Uterus (tissue), 4 donors: ENCODE results near the gene EFHC1. TPM values are rescaled to one million over a fixed set of nuclear protein-coding genes. Genes with fewer than 3 reads are reported as not detected.

Experiments used
- DNase-seq, 2 donors: peaks; one replicate each; pipeline ENCODE4 v3.0.0-alpha.2; 2019 to 2020
- H3K27ac ChIP-seq, 2 donors: fragments of 200-600 bp; sonication (generic); 1 replicate in 1 of 2; 2 replicates in 1 of 2; pipeline ENCODE4 v1.5.1; 2016 to 2018
- H3K27me3 ChIP-seq, 2 donors: fragments of 200-600 bp; sonication (generic); one replicate each; pipeline ENCODE4 v1.5.1; 2018 to 2019; ENCODE audit warnings: control low read depth in 1 of 2
- H3K36me3 ChIP-seq, 2 donors: fragments of 200-600 bp; sonication (generic); one replicate each; pipeline ENCODE4 v1.5.1; 2019; ENCODE audit warnings: control low read depth in 1 of 2
- H3K4me1 ChIP-seq, 2 donors: fragments of 200-600 bp; sonication (generic); one replicate each; pipeline ENCODE4 v1.5.1; 2018 to 2019; ENCODE audit warnings: control low read depth in 1 of 2
- H3K4me3 ChIP-seq, 2 donors: fragments of 200-600 bp; sonication (generic); 1 replicate in 1 of 2; 2 replicates in 1 of 2; pipeline ENCODE4 v1.5.1; 2018 to 2019; ENCODE audit warnings: mild to moderate bottlenecking in 1 of 2
- H3K9me3 ChIP-seq, 2 donors: fragments of 200-600 bp; sonication (generic); one replicate each; pipeline ENCODE4 v1.5.1; 2019; ENCODE audit warnings: control low read depth in 1 of 2
- POLR2A ChIP-seq, 2 donors: fragments of 450-650 bp; IDR thresholded peaks; one replicate each; pipeline ENCODE4 v1.6.1; 2016; ENCODE audit warnings: antibody characterized with exemption in 2 of 2, mild to moderate bottlenecking in 1 of 2, moderate library complexity in 1 of 2
- intact Hi-C: fragments of 100-400 bp; cut with DNase I; formaldehyde crosslinking; loops from one replicate; pipeline ENCODE4 v1.15.1; 2023; ENCODE audit warnings: low total_unique reads
- total RNA-seq, 4 donors: library from RNA; depleted of rRNA in 3 of 4; stranded (reverse); fragments of >200 nt in 3 of 4; gene quantifications; one replicate each; pipeline versions ENCODE4 v1.1.0 to v1.2.4, GENCODE V29; 2014 to 2023
- TF ChIP-seq, protein P1 (sequence below), 4 experiments: fragments of 200-600 bp in 2 of 4; fragments of 450-650 bp in 2 of 4; sonication (generic) in 2 of 4; IDR thresholded peaks; one replicate each; pipeline ENCODE4 v1.5.1; 2016 to 2019; ENCODE audit warnings: antibody characterized with exemption in 4 of 4, mild to moderate bottlenecking in 2 of 4, moderate library complexity in 1 of 4
- donor health status: DM: yes; HTN: yes; CAD: no.

EFHC1 gene
- total RNA-seq, 4 donors from 2014 or later = 15.6 to 63.0 (median 29.5) TPM

DNA sequence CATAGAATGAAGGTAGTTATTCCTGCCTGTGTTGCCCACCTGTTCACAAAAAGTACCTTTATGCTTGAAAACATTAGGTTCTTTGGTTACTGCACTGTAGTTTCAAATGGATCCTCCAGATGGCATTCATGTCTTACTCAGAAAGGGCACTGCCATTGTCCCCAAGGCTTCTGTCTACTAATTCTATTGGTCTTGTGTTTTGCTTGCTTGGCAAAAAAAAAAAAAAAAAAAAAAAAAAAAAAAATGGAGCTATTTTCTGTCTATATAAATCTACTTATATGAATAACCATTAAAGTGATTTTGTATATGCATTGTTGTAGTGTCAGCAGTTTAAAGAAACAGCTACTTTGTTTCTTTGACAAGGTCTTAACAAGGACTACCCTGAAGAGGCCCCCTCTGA, 12.7 kb upstream of the EFHC1 start:
- Histone ChIP-seq H3K27me3 (no peaks in the 10 kb centered on the region), H3K9me3 (no peaks in the 10 kb centered on the region), H3K27ac (no peak overlapping the region), H3K4me1 (no peaks in the 10 kb centered on the region), H3K4me3 (no peak overlapping the region), H3K36me3 (no peaks in the 10 kb centered on the region)
- no peak for TF ChIP-seq POLR2A (IDR thresholded peaks at IDR 0.05)
- TF ChIP-seq, protein P1, sequence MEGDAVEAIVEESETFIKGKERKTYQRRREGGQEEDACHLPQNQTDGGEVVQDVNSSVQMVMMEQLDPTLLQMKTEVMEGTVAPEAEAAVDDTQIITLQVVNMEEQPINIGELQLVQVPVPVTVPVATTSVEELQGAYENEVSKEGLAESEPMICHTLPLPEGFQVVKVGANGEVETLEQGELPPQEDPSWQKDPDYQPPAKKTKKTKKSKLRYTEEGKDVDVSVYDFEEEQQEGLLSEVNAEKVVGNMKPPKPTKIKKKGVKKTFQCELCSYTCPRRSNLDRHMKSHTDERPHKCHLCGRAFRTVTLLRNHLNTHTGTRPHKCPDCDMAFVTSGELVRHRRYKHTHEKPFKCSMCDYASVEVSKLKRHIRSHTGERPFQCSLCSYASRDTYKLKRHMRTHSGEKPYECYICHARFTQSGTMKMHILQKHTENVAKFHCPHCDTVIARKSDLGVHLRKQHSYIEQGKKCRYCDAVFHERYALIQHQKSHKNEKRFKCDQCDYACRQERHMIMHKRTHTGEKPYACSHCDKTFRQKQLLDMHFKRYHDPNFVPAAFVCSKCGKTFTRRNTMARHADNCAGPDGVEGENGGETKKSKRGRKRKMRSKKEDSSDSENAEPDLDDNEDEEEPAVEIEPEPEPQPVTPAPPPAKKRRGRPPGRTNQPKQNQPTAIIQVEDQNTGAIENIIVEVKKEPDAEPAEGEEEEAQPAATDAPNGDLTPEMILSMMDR (IDR thresholded peaks at IDR 0.05) = peak in 1 of 4 experiments; percentile 27
- intact Hi-C loops = no loop called here
- no peak for DNase-seq

DNA sequence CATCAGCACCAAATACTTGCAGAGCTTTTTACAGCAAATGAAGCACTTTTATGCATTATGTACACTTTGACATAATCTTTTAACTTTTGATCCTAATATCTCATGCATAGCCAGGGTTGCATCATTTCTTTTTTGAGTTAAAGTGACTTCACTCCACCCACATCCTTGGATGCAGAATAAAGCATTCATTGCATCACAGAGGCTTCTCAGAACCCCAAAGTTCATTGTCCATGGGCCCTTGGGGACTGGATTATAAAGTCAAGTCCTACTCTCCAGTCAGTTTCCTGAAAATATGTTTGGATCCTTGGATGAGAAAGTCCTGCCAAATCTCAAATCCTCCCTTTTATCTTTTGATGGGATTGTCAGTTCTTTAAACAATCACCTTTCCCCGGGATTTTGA, 10.6 kb upstream of the EFHC1 start:
- no peak overlapping the region for H3K4me3 ChIP-seq
- TF ChIP-seq, protein P1 (IDR thresholded peaks at IDR 0.05) = no peak
- no peak for TF ChIP-seq POLR2A (IDR thresholded peaks at IDR 0.05)
- no peaks in the 10 kb centered on the region for H3K36me3 ChIP-seq
- intact Hi-C loops = no loop called here
- H3K4me1 ChIP-seq = no peaks in the 10 kb centered on the region
- no peak for DNase-seq
- no peaks in the 10 kb centered on the region for H3K27me3 ChIP-seq
- no peak overlapping the region for H3K27ac ChIP-seq
- H3K9me3 ChIP-seq = no peaks in the 10 kb centered on the region

DNA sequence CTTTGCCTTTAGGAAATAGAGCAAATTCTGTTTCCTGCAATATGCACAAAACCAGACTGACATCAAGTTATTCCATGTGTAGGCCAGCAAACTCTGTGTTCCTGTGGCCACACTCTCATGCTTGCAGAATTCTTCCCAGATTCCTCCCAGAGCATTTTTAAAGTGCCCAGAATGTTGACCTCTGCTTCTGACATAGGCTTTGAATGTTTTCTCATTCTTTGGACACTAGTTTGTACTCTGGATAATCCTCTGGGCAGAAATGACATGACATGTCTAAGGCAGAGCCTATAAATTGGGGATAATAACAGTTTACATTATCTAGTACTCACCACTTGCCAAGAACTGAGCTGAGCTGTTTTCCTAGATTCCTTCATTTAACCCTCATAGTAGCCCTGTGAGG, 9.2 kb upstream of the EFHC1 start:
- no peak overlapping the region for H3K27ac ChIP-seq
- no peak for DNase-seq
- H3K4me3 ChIP-seq = no peak overlapping the region
- no peak for TF ChIP-seq POLR2A (IDR thresholded peaks at IDR 0.05)
- TF ChIP-seq, protein P1 (IDR thresholded peaks at IDR 0.05) = no peak
- H3K9me3 ChIP-seq = no peaks in the 10 kb centered on the region
- no peaks in the 10 kb centered on the region for H3K27me3 ChIP-seq
- no peaks in the 10 kb centered on the region for H3K4me1 ChIP-seq
- intact Hi-C loops = no loop called here
- H3K36me3 ChIP-seq = no peaks in the 10 kb centered on the region

DNA sequence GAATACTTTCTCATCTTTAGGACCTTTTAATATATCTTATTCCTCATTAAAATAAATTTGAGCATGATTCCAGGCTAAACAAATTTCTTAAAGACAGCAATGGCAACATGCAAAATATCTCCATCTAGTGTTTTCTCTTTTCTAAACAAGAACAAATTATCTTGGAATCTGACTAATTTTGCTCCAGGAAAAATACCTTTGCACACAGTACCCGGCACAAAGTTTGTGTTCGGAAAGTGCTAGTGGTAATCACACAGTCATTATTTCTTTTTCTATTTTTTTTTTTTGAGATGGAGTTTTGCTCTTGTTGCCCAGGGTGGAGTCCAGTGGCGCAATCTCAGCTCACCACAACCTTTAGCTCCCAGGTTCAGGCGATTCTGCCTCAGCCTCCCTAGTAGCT, 8.2 kb upstream of the EFHC1 start:
- no peak for DNase-seq
- intact Hi-C loops = no loop called here
- Histone ChIP-seq H3K4me1 (no peaks in the 10 kb centered on the region), H3K36me3 (no peaks in the 10 kb centered on the region), H3K9me3 (no peaks in the 10 kb centered on the region), H3K27ac (no peak overlapping the region), H3K4me3 (no peak overlapping the region), H3K27me3 (no peaks in the 10 kb centered on the region)
- TF ChIP-seq POLR2A (IDR thresholded peaks at IDR 0.05) = no peak
- TF ChIP-seq, protein P1 (IDR thresholded peaks at IDR 0.05) = no peak

DNA sequence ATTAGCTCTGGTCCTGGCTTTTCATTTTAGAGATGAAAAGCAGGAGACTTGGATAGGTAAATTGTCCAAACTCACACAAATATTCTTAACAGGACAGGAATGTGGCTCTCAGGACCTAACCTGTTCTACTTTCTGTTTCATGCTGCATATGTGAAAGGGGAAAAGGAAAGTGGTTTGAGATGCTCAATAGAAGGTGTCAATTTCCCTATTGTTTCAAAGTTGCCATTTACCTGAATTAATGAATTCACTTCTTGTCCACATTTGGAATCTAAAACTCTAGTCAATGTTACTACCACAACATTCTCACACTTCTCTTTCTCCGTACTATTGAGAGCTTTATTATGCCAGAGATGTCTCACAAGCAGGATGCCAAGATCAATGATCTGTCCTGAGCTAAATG, 4.8 kb upstream of the EFHC1 start:
- Histone ChIP-seq H3K9me3 (no peaks in the 10 kb centered on the region), H3K36me3 (no peaks in the 10 kb centered on the region), H3K27me3 (no peaks in the 10 kb centered on the region), H3K27ac (no peak overlapping the region), H3K4me3 (no peak overlapping the region), H3K4me1 (no peaks in the 10 kb centered on the region)
- intact Hi-C loops = loop anchor here (5.0 kb wide), 1 partner anchor 182 kb away; no protein-coding TSS in a partner anchor
- TF ChIP-seq, protein P1 (IDR thresholded peaks at IDR 0.05) = no peak
- no peak for TF ChIP-seq POLR2A (IDR thresholded peaks at IDR 0.05)
- DNase-seq = no peak
